NT2/D1 (cell line): Measurements from ENCODE around the gene KRTAP10-12.

Experiments
- DNase-seq: peaks from one replicate; pipeline ENCODE4 v3.0.0-alpha.2; 2011; ENCODE audit warnings: low read depth, low spot score
- H3K27me3 ChIP-seq: 2 replicates; pipeline ENCODE4 v1.6.0; 2011; ENCODE audit warnings: mild to moderate bottlenecking; ENCODE audit not compliant: insufficient read length, insufficient read depth
- H3K36me3 ChIP-seq: 2 replicates; pipeline ENCODE4 v1.6.1; 2011; ENCODE audit warnings: mild to moderate bottlenecking, low read length, mixed read lengths; ENCODE audit not compliant: insufficient read depth, insufficient read length
- H3K4me1 ChIP-seq: 2 replicates; pipeline ENCODE4 v1.5.1; 2011; ENCODE audit not compliant: insufficient read depth, insufficient read length
- H3K4me3 ChIP-seq: 2 replicates; pipeline ENCODE4 v1.5.1; 2011; ENCODE audit warnings: low read depth; ENCODE audit not compliant: insufficient read length
- H3K9ac ChIP-seq: 2 replicates; pipeline ENCODE4 v1.6.0; 2011; ENCODE audit warnings: low read depth; ENCODE audit not compliant: insufficient read length
- H3K9me3 ChIP-seq: 2 replicates; pipeline ENCODE4 v1.5.1; 2011; ENCODE audit warnings: mild to moderate bottlenecking, low read length; ENCODE audit not compliant: insufficient read depth
- SUZ12 ChIP-seq: IDR thresholded peaks from 2 replicates; pipeline ENCODE4 v1.6.1; 2011; ENCODE audit not compliant: insufficient read length, insufficient read depth; ENCODE audit errors: extremely low read depth
- YY1 ChIP-seq: IDR thresholded peaks from 2 replicates; pipeline ENCODE4 v1.6.1; 2011; ENCODE audit not compliant: insufficient read length, insufficient read depth
- ZNF274 ChIP-seq: IDR thresholded peaks from 2 replicates; pipeline ENCODE4 v1.6.1; 2011; ENCODE audit warnings: mild to moderate bottlenecking, low read depth, low read length

The KRTAP10-12 gene

GRCh38 chr21:44695641-44696040 lies 1.3 kb upstream of the KRTAP10-12 start:
- Histone ChIP-seq H3K27me3 (no peaks in the 10 kb centered on the region), H3K9ac (no peak overlapping the region), H3K9me3 (peaks cover 13% of the 10 kb centered on the region), H3K4me3 (no peak overlapping the region), H3K36me3 (no peaks in the 10 kb centered on the region), H3K4me1 (peaks cover 31% of the 10 kb centered on the region)
- no peak for DNase-seq
- TF ChIP-seq ZNF274 (no peak), YY1 (no peak), SUZ12 (no peak)

DNA sequence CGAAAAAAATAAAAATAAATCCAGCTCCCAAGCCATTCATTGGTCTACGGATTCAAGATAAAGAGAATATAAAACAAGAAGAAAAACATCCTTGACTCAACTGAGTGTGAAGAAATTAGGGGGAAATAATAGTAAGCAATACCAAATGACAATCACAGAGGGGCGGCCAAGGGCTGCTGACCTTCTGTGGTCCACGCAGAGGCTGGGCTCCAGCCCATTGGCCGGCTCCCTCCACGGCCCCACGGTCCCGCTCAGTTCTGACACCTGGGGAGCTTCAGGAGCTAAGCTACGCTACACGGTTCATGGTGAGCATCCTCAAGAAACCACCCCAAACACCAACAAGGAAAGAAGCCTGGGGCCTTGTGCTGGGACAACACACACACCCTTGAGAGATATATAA lies 400 bp upstream of the KRTAP10-12 start:
- no peak for DNase-seq
- no peaks in the 10 kb centered on the region for H3K27me3 ChIP-seq

GRCh38 chr21:44697811-44698734 lies 1.1 kb downstream of the KRTAP10-12 start:
- no peak for DNase-seq
- Histone ChIP-seq H3K9ac (peak overlapping the region; percentile 65), H3K4me1 (peaks cover 45% of the 10 kb centered on the region), H3K4me3 (no peak overlapping the region), H3K36me3 (no peaks in the 10 kb centered on the region), H3K9me3 (peaks cover 7% of the 10 kb centered on the region), H3K27me3 (peaks cover 5% of the 10 kb centered on the region)
- no peak for TF ChIP-seq SUZ12
- TF ChIP-seq ZNF274: no peak
- no peak for TF ChIP-seq YY1

More for the DNA sequence above, 400 bp upstream of the KRTAP10-12 start:
- Histone ChIP-seq H3K9me3 (peaks cover 13% of the 10 kb centered on the region), H3K4me3 (no peak overlapping the region), H3K9ac (no peak overlapping the region), H3K4me1 (peaks cover 31% of the 10 kb centered on the region), H3K36me3 (no peaks in the 10 kb centered on the region)
- TF ChIP-seq YY1: no peak
- no peak for TF ChIP-seq SUZ12
- no peak for TF ChIP-seq ZNF274

DNA sequence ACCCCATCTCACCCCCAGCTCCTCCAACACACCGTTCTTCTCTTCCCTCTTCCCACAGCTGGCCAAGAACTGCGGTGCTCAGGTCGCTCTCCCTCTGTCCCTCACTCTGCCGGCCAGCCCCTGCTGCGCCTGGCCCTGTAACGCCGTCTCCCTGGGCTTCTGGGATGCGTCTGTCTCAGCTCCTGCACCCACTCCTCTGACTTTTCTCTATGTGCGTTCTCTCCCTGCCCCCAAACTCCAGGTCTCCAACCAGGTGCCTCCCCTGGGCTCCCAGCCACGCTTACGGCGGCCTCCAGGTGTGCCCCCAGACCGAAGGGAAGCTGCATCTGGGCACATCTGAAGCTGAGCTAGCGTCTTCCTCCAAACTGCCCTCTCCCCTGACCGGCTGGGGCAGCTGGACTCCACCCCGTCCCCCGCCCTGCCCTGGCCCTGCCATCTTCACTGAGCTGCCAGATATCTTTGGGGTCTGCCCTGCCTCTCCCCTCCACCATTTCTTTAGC lies 2.6 kb downstream of the KRTAP10-12 start:
- Histone ChIP-seq H3K4me1 (peaks cover 59% of the 10 kb centered on the region), H3K27me3 (peaks cover 9% of the 10 kb centered on the region), H3K9me3 (no peaks in the 10 kb centered on the region), H3K9ac (peak overlapping the region; percentile 37), H3K36me3 (no peaks in the 10 kb centered on the region), H3K4me3 (no peak overlapping the region)
- TF ChIP-seq SUZ12: no peak
- TF ChIP-seq ZNF274: no peak
- no peak for TF ChIP-seq YY1
- no peak for DNase-seq

DNA sequence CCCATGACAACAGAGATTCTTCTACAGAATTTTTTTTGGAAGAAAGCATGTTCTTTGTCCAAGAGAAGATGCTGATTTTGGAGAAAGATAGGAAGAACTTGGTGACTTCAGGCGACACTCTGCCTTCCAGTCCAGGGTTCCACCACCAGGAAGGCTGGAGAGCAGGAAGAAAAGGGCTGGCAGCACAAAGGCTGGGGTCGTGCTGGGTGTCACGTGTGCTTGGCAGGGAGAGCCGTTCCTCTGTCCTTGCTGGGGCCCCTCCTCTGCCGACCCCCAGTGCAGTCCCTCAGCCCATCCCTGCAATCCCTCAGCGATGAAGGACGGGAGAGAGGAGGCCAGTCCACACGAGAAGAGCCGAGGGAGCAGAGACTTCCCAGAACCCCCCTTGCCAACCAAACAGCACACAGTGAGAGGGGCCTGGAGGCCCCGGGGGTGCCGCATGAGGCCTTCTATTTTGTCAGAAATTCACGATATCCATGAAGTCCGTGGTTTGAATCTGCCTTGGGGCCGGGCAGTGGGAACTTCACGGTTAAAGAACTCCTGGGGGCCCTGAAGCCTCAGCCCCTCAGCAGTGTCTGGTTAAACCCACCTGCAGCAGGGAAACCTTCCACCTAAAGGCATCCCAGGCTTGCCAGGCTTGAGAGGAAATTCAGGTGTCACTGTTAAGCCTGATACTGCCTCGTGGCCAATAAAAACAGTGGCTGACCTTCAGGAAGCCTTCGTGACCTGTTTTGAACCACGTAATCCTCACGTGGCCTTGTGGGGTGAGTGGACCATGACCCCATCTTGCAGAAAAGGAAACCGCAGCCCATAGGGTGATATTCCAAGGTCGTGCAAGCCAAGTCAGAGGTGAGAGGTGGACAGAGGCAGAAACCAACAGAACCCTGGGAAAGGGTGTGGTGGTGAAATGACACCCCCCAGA lies 3.4 kb downstream of the KRTAP10-12 start:
- H3K27me3 ChIP-seq: peaks cover 9% of the 10 kb centered on the region
- TF ChIP-seq YY1 (no peak), SUZ12 (no peak), ZNF274 (no peak)
- no peak for DNase-seq

GRCh38 chr21:44701023-44701400 lies 4.0 kb downstream of the KRTAP10-12 start:
- H3K9me3 ChIP-seq: no peaks in the 10 kb centered on the region
- no peak overlapping the region for H3K9ac ChIP-seq
- no peaks in the 10 kb centered on the region for H3K36me3 ChIP-seq
- no peak overlapping the region for H3K4me3 ChIP-seq
- H3K4me1 ChIP-seq: peaks cover 54% of the 10 kb centered on the region
- H3K27me3 ChIP-seq: peaks cover 10% of the 10 kb centered on the region
- no peak for TF ChIP-seq SUZ12
- TF ChIP-seq YY1: no peak
- DNase-seq: no peak

More for the DNA sequence above, 3.4 kb downstream of the KRTAP10-12 start:
- H3K9ac ChIP-seq: no peak overlapping the region
- no peak overlapping the region for H3K4me3 ChIP-seq
- H3K4me1 ChIP-seq: peaks cover 57% of the 10 kb centered on the region
- H3K9me3 ChIP-seq: no peaks in the 10 kb centered on the region
- no peaks in the 10 kb centered on the region for H3K36me3 ChIP-seq
